HG03460 (cell line): ENCODE data around the gene PWP2.
"Not testable (repeated sequence)": the region's sequence is repeated elsewhere in the genome, so short reads cannot be mapped to it uniquely, and the experiment has no call there.

ENCODE experiments used
- ATAC-seq: cut with Tn5 transposase; IDR thresholded peaks from one replicate; pipeline ENCODE4 v1.9.1; 2021; ENCODE audit not compliant: unreplicated experiment

PWP2 gene

DNA sequence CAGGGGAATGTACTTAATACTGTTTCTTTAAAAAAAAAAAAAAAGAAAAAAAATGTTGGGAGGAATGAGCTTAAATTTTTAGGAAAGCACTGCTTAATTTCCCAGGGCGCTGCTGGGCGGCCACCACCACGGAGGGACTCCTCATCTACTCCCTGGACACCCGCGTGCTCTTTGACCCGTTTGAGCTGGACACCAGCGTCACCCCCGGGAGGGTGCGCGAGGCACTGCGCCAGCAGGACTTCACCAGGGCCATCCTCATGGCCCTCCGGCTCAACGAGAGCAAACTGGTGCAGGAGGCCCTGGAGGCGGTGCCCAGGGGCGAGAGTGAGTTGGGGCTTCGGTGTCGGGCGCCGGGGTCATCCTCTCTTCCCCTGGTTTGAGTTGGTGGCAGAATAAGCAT, 20.6 kb downstream of the PWP2 start:
- ATAC-seq, result not testable (repeated sequence)

DNA sequence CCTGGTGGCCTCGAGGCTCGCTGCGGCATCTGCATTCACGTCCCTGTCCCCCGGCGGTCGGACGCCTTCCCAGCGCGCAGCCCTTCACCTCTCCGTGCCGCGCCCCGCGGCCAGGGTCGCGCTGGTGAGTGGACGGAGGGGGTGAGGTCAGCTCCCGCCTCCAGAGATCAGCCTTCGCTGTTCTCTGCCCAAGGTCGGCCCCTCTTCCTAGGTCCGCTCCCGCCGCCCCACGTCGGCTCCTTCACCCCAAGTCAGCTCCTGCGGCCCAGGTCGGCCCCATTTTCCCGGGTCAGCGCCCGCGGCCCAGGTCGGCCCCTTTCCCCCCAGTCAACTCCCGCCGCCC, 26.5 kb downstream of the PWP2 start:
- not testable (repeated sequence) for ATAC-seq

DNA sequence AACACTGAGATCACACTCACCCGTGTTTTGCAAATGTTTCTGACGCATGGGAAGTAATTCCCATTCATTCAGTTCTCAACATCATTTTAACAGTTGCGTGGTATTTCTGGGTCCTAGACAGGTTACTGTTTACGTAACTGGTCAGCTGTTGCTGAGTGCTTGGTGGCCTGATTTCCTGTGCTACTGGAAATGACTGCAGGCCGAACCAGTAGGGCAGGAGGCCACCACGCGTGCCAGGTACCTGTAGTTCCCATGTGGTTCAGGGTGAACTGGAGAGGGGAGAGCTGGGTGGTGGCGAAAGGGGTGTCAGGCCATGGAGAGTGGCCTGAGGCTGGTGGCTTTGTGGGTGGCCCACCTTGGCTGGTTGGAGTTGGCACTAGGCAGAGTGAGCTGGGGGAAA, 27.5 kb downstream of the PWP2 start:
- ATAC-seq, result not testable (repeated sequence)

DNA sequence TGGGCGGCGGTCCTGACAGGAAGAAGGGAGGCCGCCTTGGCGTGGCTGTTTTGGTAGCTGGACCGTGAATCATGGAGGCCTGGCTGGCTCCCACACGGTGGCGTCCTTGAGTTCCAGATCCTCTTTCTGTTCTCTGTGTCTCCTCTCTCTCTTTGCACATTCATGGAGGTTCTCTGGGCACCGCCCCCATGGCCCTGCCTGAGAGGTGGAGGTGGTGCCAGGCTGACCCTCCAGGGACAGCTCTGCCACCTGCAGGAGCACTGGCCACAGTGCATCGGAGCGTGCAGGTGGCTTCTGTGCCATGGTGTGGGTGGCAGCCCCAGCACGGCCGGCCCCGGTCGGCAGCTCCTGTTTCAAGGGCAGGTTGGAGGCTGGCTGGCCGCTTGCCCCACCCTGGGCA, 30.8 kb downstream of the PWP2 start:
- ATAC-seq, result not testable (repeated sequence)

DNA sequence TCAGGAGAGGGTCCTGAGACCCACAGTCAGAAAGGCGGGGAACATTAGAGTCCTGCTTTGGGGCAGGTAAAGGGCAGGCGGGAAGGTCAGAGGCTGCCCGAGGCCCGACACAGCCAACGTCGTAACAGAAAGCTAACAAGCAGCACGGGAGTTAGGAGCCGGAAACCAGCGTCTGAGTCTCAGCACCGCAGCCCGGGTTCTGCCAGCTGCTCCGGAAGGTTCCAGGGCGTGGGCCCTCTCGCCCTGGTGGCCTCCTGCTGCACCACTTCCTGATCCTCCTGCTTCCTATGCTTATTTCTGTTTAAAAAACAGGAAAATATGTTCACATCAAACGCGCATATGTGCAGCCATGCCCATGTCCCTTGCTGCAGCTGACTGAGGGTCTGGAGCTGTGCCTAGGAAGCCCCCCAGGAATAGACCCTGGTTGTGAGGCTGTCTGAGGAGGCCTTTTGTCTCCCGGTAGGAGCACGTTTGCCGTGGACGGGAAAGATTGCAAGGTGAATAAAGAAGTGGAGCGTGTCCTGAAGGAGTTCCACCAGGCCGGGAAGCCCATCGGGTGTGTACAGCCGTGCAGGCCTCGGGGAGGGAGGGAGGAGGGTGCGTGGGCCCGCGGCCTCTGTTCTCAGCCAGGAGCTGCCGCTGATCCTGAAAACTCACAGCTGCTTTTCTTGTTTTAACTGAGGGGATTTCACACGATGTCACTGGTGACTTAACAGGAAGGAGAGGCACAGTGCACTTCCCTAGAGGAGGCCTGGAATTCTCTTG, 32.8 kb downstream of the PWP2 start:
- ATAC-seq, result not testable (repeated sequence)

DNA sequence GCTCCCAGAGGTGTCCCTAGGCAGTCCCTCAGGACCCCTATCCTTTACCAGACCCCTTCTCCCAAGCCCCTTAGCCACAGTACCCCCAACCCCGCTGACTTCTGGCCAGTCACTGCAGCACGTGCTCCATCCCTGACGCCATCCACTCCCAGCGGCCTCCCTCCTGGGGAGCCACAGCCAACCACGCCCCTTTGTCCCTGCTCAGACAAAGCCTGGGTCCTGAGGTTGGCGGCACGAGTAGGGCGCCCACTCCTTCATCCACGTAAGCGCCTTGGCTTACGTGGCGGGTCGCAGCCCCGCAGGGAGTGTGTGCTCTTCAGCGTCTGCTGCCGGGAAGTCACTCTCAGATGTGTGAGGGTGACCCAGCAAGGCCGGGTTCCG, 33.3 kb downstream of the PWP2 start:
- ATAC-seq, result not testable (repeated sequence)

DNA sequence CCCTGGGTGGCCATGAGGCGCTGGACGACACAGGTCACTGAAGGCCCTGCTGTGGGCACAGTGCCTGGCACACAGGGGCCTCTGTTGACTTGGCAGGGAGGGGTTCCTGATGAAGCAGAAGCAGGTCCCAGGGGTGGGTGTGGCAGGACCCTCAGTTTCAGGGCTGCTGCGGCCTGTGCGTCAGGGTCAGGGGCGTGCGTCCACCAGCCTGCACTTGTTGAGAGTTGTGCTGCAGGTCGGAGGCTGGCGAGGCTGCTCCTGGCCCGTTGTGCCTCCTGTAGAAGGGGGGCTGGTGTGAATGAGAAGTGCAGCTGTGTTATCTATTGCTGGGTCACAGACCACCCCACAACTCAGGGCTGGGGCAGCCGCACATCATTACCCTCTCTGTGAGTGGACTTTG, 35.3 kb downstream of the PWP2 start:
- not testable (repeated sequence) for ATAC-seq

DNA sequence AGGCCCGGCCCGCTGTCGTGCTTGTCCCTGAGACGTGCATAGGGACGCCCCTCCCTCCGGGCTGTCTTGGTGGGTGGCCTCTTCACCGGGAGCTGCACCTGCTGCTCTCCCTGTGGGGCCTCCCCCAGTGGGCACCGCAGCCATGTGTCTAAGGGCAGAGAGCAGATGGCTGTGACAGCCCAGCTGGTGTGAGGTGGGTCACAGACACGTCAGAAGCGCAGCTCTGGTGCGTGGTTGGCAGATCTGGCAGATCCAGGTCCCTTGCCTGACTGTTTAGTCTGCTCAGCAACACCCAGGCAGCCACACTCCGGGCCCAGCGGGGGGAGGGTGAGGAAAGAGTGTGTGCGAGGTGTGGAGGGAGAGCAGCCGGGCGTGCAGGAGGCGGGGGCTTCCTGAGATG, 36.2 kb downstream of the PWP2 start:
- peak; percentile 48 for ATAC-seq

DNA sequence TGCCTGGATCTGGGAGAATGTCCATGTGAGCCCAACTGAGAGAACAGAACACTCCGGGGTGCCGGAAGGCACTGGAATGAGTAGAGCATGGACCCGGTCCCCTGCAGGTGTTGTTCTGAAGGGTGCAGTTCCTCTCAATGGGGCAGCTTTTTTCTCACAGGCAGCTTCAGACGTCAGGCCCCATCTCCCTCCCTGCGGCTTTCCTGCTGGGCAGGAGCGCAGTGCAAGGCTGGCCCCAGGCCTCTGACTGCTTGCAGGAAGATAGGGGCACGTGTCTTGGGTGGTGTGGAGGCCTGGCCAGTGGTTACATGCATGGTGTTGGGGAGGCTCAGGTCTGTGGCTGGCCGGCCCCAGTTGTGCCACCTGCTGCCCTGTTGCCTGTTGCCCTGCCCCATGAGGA, 36.8 kb downstream of the PWP2 start:
- not testable (repeated sequence) for ATAC-seq

DNA sequence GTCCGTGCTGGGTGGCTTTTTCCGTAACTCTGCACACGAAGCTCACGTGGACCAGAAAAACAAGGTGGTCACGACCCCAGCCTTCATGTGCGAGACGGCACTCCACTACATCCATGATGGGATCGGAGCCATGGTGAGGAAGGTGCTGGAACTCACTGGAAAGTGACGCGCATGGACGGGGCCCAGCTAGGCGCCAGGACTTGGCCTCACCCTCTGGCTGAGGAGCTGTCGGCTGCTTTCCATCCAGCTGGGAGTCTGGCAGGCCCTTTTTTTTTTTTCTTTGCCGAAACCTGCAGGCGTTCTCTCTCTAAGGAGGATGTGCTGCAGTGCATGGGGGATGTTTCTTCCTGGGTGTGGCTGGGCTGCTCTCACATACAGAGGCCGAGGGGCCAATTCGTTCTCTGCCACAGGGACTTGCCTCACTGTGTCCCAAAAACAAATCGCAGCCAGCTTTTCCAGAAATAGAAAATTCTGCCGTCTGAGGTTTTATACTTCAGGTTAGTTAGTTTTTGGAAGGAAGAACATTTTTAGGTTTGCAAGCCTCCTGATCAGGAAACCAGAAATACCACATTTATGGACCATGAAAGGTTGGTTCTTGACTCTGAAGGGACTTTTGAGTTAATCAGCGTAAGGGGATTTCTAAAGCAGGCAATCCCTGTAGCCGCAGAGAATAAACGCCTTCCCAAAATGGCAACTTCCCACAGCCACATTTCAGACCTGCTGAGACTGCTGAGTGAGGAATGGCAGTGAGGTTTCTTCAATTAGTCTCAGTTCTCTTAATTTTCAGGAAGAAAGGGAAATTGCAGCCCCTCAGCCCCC, 37.8 kb downstream of the PWP2 start:
- not testable (repeated sequence) for ATAC-seq

DNA sequence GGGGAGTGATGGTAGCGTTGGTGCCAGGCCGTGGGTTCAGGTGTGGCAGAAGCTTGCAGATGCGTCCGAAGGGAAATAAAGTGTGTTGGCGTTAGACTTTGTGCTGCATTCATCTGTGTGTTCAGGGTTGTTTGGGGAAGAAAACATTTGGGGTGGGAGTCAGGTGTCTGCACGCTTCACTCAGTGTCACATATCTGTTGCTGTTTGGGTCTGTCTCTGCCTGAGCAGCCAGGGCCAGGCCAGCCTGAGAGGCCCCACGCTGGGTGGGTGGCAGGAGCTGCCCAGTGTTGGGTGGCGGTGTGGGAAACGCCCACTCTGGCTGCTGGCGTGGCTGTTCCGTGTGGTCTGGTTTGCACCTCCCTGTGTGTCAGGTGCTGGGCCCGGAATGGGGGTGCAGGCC, 38.4 kb downstream of the PWP2 start:
- not testable (repeated sequence) for ATAC-seq

DNA sequence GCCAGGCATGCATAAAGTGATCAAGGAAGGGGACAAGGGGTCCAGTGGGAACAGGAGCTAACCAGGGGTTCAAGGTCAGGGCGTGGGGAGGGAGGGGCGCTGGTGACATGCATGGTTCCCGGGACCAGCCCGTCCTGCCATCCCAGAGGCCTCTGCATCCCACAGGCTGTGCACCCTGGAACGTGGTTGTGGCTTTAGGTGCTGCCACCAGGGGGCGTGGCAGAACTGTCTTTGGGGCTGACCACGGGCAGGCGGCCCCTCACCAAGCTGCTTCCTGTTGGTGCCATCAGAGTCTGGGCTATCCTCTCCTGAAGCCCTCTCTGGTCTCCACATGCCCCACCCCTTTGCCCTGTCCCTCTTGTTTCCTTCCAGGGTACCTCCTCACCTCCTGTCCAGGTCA, 39.9 kb downstream of the PWP2 start:
- ATAC-seq, result not testable (repeated sequence)

DNA sequence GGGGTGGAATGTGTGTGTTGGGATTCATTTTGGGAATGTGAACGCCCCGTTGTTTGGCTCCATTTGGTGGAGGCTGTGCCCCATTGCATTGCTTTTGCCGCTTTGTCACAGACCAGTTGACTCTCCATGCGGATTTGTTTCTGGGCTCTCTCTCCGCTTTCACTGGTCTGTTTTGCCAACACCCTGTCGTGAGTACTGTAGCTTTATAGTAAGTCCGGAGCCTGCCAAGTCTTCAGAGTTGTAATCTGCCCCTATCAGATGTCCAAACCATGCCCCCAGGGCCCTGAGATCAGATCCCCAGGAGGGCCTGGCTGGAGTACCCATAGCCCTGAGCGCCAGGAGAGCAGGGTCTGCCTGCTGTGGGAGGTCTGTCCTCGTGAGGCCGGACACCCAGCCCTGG, 43.1 kb downstream of the PWP2 start:
- ATAC-seq, result not testable (repeated sequence)

DNA sequence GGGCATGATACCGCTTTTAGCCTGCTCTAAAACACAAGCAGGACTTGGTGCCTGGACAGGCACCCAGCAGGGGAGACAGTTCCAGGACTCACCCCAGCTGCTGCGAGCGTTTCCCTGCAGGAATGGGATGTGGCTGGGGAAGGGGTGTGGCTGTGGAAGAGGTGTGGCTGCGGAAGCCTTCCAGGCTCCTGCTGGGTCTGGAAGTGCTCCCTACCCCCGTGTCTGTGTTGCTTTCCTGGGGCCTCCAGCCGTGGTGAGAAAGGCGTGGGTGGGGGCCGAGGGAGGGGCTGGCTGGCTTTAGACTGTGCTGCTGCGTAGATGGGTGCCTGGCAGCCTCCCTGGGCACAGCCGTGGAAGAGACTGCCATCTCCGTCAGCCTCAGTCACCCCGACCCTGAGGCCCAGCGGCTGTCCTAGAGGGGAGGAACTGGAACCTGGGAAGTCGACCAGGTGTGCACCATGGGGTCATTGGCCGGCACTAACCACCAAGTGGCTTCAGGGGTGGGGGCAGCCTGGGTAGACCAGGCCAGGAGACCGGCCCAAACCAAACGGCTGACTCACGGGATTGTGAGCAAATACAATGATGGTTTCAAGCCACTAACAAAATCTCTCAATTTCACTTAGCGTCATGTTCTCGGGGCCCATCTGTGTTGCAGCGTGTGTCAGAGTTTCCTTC, 46.2 kb downstream of the PWP2 start:
- ATAC-seq, result not testable (repeated sequence)

DNA sequence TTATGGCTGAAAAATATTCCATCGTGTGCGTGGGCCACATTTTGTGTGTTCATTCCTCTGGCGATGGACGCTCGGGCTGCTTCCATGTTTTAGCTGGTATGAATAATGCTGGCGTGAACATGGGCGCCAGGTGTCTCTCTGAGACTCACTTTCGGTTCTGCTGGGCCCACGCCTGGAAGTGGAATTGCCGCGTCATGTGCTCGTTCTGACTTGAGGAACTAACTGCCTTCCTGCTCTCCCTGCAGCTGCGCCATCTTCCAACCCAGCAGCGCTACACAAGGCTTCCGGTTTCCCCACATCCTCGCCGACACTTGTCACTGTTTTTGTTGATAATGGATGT, 46.7 kb downstream of the PWP2 start:
- not testable (repeated sequence) for ATAC-seq

DNA sequence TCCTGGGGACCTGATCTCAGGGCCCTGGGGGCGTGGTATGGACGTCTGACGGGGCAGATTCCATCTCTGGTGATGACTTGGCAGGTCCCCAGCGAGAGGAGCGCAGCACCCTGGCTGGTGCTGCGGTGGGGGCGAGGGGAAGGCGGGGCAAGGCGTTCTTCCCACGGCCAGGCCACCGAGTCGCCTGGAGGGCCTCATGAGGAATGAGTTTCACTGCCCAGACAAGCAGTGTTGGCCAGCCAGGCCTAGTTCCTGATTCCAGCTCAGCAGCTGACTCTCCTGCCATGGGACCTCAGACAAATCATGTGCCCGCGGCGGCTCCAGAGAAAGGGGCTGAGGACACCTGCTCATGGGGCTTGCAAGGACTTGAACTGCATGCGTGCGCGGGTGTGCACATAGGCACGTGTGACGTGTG, 47.6 kb downstream of the PWP2 start:
- not testable (repeated sequence) for ATAC-seq

DNA sequence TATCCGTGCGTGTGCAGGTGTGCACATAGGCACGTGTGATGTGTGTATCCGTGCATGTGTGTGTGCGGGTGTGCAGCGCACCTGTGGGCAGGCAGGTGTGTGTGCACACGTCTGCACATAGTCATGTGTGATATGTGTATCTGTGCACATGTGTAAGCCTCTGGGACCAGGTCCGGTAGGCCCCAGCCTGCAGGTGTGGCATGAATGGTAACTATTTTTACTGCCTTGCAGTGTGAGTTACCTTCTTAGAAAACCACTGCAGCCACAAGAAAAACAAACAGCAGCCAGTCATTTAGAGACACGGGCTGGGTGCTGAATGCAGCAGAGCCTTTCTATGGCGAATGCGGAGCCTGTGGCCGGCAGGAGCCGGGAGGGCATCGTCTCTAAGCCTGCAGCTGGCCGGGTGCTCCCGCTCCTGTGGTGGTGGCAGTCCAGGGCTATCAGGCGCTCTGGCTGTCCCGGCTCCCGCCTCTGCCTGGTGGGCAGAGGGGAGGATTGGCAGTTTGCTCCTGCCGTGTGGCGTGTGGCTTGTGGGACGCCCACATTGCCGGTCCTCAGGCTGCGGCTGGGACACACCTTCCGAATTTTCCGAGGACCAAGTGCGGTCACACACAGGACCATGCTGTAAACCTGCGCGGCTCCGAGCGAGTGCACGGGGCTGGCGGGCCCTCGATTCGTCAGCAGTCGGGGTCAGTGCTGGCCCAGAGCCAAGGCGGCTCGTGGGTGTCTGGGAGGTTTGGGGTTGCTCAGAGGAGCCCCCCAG, 48.2 kb downstream of the PWP2 start:
- ATAC-seq, result not testable (repeated sequence)

DNA sequence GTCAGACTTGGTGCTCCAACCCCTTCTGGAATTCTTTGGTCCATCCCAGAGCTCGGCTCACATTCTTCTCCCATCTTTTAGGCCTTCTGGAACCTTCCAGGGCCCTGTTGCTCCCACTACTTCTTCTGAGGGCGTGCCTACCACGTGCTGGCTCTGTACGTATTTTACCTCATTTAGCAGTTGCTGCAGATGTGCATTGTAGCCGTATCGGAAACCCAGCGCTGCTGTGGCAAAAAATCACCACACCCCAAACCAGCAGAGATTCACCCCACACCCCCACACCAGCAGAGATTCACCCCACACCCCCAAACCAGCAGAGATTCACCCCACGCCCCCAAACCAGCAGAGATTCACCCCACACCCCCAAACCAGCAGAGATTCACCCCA, 48.8 kb downstream of the PWP2 start:
- ATAC-seq, result not testable (repeated sequence)

DNA sequence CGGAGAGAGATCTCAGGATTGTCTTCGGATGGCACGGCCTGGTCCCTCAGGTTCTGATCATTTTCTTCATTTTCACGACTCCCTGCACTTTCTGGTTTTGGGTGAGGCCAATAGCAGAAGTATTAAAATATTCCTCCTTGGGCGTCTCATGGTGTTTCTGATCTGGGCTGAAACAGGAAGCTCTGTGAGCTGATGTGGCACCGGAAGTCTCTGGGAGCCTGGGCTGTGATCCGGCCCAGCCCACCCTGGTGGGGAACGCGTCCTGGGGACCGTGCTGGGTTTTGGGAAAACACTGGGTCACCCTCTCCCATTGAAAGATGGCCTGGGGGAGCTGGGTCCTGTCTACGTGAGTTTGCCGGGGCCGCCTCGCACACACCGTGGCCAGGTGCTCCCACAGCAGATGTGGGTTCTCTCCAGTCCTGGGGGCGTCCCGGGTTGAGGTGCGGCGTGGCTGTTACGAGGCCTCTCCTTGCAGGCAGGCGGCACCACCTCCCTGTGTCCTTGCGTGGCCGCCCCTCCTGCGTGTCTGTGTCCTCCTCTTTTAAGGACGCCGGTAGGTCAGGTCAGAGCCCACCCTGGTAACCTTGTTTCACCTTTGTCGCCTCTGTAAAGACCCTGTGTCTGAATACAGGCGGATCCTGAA, 50.4 kb downstream of the PWP2 start:
- not testable (repeated sequence) for ATAC-seq

DNA sequence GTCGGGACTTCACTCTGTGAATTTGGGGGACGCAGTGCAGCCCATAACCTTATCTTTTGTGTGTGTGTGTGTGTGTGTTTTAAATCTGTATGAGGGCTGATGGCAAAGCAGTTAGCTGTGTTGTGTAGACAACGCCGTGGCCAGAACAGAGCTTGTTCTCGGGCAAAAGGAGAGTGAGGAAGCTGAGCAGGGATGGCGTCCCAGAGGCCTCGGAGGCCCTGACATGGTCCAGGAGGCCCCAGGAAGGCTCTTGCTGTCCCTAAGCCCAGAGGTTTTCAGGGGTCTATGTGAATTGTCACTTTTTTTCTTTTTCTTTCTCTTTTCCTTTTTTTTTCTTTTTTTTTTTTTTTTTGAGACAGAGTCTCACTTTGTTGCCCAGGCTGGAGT, 50.9 kb downstream of the PWP2 start:
- not testable (repeated sequence) for ATAC-seq
